Stimulated activated naive CD8-positive, alpha-beta T cell treated with anti-CD3 and anti-CD28 coated beads, Interleukin-15, Interleukin-2, amounts not matched to agents 100 U/mL and 50 U/mL, for 24 hours (primary cell): ENCODE data around the gene SF3B2.
"Not testable (repeated sequence)": the region's sequence is repeated elsewhere in the genome, so short reads cannot be mapped to it uniquely, and the experiment has no call there.

Experiments used
- ATAC-seq: fragments of 150-1000 bp; cut with Tn5 transposase; one replicate; pipeline ENCODE4 v1.10.0; 2021
- DNase-seq: peaks from one replicate; pipeline ENCODE4 v3.0.0; 2021

The SF3B2 gene

DNA sequence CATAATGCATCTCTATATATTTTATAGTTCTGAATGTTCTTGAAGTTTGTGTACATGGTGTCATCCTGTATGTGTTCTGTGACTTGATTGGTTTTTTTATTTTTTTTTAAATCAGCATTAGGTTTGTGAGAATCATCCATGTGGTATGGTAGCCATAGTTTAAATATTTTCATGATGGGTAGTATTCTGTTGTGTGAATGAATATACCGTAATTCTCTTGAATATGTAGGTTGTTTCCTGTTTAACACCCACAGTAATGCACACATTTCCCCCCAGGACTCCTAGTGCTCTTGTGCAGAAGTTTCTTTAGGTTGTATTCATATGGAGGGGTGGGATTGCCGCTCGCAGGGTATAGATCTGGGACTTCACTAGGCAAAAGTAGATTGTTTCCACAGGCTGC, 19.9 kb downstream of the SF3B2 start:
- DNase-seq (no peak), ATAC-seq (no peak)

DNA sequence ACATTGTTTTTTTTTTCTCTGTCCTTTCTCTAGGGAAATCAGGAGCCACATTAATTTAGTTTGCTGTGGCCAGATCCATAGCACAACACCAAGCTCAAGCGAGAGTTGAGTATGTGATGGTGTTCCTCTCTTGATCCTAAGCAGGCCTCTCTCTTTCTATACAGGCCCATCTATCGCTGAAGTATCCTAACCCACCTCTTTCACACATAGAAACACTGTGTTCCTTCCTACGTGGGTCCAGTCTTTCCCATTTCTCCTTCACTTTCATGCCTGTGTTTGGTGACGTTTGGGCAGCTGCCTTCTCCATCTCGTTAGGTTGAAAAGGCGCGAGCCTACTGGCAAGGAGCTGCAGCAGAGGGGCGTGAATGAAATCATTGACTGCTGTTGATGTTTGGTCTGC, 20.4 kb downstream of the SF3B2 start:
- DNase-seq, result no peak
- no peak for ATAC-seq

DNA sequence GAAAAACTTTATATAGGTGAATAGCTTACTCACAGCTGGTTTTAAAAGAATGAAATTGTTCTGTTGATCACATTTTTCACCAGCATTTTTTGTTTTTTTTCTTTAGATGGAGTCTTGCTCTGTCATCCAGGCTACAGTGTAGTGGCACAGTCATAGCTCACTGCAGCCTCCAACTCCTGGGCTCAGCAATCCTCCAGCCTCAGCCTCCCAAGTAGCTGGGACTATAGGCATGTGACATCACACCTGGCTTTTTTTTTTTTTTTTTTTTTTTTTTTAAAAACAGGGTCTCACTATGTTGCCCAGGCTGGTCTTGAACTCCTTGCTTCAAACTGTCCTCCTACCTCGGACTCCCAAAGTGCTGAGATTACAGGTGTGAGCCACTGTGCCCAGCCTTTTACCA, 21.5 kb downstream of the SF3B2 start:
- ATAC-seq (no peak), DNase-seq (no peak)

DNA sequence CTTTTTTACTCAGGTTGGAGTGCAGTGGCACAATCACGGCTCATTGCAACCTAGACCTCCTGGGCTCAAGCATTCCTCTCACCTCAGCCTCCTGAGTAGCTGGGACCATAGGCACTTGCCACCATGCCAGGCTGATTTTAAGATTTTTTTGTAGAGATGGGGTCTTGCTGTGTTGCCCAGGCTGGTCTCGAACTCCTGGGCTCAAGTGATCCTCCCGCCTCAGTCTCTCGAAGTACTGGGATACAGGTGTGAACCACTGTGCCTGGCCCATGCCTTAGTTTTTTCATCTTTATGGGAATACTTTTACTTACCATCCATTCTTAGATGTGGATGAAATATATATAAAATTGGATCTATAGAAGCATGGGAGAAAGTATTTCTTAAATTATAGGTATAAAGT, 23.1 kb downstream of the SF3B2 start:
- ATAC-seq (no peak), DNase-seq (no peak)

DNA sequence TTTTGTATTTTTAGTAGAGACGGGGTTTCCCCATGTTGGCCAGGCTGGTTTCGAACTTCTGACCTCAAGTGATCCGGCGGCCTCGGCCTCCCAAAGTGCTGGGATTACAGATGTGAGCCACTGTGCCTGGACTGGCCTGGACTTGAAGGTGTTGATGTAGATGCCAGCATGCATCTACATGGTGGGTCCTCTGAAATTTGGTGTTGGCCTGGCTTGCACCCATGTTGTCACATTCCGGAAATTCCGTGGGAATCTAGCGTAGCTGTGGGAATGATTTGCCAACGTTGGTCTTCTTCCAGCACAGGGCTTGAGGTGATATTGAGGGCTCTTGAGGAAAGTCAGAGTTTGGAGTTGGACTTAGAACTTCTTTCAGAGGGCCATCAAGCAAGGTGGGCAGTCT, 24.4 kb downstream of the SF3B2 start:
- ATAC-seq (no peak), DNase-seq (no peak)

DNA sequence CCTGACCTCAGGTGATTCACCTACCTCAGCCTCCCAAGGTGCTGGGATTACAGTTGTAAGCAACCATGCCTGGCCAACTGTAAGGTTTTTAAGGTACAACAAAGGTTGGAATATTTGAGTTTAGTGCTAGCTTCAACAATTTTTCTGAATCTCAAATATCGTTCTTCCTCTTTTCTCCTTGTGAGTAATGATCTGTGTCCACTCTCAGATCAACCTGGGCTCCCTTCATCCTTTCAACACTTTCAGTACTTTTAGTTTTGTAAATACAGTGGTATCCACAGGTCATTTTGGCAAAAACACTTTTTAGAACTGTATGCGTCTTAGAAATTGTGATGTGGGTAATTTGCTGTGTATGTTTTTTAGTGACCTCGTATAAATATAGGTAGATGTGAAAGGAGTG, 25.8 kb downstream of the SF3B2 start:
- no peak for ATAC-seq

DNA sequence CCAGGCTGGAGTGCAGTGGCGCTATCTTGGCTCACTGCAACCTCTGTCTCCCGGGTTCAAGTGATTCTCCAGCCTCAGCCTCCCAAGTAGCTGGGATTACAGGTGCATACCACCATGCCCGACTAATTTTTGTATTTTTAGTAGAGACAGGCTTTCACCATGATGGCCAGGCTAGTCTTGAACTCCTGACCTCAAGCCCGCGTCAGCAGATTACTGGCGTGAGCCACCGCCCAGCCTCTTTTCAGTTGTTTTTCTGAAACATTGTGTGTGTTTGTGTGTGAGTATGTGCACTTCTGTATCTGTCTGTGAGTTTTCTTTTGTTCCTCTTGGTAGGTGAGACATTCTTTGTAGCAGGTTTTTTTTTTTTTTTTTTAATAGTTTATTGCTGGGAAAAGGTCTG, 26.8 kb downstream of the SF3B2 start:
- DNase-seq, ATAC-seq: not testable (repeated sequence)

More for the DNA sequence above, 25.8 kb downstream of the SF3B2 start:
- no peak for DNase-seq

DNA sequence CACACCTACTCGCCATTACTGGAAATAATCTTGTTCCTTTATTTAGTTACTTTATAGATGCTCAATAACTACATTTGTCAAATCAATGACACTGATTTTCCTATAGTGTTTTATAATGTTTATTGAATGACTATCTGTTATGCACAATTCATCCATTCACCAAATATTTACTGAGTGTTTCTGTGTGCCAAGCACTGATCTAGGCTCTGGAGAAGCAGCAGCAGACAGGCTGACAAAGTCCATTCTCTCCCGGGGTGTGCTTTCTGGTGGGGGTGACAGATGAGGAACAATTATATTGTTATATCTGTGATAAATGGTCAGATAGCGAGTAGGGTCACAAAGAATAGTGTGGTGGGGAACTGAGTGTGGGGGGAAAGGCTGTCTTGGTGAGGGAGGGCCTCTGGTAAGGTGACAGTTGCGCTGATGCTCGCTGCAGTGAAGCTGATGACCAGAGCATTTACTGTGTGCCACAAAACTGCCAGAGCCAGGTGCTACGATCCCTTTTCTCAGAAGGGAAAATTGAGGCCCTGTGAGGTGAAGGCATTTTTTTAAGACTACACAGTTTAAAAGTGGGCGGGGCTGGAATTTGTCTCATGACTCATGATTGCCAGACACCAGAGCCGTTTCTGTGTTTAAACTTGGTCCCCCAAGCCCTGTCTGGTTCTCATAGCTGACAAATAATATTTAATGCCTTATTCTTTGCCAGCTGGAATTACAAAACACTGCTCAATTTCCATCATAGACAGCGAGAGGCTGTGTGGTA, 28.1 kb downstream of the SF3B2 start:
- DNase-seq (peak; percentile 74), ATAC-seq (peak; percentile 76)

DNA sequence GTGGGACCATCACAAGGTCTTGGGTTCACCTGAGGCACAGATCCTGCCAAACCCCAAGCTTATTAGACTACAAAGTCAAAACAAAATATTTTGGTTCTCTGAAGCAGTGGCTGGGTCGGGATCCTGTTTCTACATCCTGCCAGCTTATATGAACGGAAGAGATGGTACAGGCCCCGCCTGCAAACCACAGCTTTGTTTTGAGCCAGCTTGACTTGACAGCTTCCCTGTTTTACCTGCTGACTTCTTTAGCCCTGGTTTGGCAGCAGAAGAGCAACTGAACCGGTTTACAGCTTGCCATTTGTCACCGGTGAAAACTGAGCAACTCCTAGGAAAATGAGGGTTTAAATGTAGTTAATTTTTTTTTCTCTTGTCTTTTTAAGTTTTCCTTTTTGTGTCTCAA, 29.3 kb downstream of the SF3B2 start:
- ATAC-seq (peak; percentile 74), DNase-seq (peak; percentile 65)

DNA sequence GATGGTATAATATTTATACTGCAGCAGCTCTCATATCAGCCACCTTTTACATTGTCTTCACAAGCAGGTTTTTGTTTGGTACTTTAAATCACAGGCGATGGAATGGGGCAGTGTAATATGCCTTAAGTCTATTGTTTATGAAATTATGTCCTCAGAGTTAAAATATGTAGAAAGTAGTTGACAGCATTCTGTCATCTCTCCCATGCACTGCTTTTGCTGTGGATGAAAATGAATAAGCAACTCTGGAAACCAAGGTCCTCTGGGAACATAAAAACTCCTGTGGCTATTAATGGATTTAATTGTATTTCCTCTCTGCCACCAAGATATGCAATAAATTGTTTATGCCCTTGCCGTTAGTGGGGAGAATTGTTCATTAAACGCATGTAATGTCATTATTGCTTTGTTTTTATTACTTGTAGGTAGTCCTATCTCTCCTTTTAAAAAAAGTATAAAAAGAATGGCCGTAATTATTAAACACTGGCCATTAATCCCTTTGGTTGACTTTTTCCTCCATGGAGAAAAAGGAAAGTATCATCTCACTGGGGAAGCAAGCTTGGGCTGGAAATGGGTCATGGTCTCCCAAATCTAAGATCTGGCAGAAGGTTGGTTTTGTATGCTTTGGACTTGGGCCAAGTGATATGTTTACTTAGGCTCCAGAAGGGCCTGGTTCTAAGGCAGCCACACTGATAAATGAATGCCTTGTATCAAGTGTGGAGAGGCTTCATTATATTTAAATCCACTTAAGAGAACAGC, 31.0 kb downstream of the SF3B2 start:
- ATAC-seq (no peak), DNase-seq (no peak)

DNA sequence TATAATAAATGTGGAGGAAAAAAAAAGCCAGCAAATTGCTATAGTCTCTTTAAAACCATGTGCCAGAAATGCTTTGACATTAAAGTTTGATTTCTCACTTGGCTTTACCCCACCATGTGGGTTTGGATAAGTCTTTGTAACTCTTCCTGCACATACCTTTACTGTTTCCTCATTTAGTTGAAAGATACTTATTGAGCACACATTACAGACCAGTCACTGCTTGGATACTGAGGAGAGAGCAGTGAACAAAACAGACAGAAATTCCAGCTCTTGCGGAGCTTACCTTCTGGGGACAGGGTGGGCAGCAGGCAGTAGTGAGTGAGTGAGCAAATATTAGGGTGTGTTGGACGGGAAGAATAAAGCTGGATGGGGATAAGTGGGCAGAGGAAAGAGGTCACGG, 31.6 kb downstream of the SF3B2 start:
- ATAC-seq (no peak), DNase-seq (no peak)

DNA sequence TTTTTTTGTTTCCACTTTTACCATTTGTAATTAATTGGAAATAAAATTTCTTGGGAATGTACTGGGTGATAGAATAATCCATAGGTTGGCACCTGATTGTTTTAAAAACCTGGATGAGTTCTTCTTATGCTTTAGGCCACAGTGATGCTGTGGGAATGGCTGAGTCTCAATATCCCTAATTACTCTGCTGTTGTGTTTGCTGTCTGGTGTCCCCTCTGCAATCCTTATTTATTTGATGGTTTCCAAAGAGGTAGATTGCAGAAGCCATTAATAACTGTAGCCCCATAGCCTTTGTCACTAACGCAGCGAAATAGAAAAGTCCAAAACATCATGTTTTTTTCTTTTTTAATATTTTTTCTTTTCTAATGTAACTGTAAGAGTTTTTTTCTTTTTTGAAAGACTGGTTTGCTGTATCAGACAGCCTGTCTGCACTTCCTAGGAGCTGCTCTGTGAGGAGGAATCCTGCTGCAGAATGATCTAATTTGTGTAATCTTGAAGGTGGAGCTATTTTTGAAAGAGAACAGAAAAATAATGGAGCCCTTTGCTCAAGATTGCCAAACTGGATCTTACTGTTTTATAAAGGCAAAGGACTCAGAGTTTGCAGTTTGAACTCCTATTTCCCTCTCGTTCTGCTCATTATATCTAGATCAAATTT, 32.8 kb downstream of the SF3B2 start:
- ATAC-seq (no peak), DNase-seq (no peak)

DNA sequence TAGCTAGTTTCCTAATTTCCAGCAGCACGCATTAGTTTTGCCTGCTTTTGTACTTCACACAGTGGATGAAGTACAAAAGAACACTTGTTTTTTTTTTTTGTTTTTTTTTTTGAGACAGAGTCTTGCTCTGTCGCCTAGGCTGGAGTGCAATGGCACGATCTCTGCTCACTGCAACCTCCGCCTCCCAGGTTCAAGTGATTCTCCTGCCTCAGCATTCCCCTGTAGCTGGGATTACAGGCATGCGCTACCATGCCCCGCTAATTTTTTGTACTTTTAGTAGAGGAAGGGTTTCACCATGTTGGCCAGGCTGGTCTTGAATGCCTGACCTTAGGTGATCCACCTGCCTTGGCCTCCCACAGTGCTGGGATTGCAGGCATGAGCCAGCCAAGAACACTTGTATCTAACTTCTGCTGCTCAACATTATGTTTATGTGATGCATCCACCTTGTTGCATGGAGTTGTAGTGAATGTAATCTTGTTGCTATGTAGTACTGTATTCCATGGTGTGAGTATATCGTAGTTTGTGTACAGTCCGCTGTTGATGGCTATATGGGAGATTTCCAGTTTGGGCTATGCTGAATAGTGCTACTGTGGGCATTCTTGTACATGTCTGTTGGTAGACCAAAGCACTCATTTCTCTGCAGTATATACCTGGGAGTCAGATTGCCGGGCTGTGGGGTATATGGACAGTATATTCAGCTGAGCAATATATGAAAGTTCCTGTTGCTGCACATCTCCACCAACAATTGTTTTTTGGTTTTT, 35.2 kb downstream of the SF3B2 start:
- no peak for DNase-seq
- ATAC-seq, result no peak

DNA sequence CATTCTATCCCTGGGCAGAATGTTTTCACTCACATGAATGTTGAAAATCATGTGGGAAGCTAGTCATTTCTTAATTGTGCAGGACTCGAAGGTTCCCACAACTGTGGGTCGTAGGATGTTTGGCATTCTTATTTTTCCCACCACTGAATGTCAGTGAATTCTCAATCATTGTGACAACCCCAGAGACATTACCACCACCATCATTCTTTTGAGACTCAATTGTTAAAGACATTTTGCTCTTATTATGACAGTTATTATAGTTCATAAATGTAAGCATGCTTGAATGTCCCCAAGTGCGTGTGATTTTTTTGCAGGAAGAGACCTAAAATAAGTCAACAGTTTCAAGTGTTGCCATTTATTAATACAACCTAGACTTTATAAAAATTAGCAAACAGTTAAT, 36.9 kb downstream of the SF3B2 start:
- no peak for DNase-seq
- no peak for ATAC-seq

DNA sequence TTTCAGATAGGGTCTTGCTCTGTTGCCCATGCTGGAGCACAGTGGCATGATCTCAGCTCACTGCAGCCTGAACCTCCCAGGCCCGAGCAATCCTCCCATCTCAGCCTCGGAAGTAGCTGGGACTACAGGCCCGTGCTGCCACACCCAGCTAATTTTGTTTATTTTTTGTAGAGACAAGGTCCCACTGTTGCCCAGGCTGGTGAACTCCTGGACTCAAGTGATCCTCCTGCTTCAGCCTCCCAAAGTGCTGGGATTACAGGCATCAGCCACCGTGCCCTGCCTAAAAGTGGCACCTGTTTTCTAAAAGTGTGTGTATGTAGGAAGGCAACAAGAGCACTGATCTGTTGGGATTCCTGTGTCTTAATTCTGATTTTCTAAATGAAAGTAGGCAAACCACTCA, 38.1 kb downstream of the SF3B2 start:
- ATAC-seq, result no peak
- DNase-seq, result no peak

DNA sequence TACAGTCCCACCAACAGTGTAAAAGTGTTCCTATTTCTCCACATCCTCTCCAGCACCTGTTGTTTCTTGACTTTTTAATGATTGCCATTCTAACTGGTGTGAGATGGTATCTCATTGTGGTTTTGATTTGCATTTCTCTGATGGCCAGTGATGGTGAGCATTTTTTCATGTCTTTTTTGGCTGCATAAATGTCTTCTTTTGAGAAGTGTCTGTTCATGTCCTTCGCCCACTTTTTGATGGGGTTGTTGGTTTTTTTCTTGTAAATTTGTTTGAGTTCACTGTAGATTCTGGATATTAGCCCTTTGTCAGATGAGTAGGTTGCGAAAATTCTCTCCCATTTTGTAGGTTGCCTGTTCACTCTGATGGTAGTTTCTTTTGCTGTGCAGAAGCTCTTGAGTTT, 40.0 kb downstream of the SF3B2 start:
- DNase-seq, ATAC-seq: not testable (repeated sequence)

DNA sequence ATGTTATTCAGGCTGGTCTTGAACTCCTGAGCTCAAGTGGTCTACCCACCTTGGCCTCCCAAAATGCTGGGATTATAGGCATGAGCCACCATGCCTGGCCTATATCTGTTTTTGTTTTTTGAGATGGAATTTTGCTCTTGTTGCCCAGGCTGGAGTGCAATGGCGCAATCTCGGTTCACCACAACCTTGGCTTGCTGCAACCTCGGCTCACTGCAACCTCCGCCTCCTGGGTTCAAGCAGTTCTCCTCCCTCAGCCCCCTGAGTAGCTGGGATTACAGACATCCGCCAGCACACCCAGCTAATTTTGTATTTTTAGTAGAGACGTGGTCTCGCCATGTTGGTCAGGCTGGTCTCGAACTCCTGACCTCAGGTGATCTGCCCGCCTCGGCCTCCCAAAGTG, 47.6 kb downstream of the SF3B2 start:
- not testable (repeated sequence) for ATAC-seq, DNase-seq

DNA sequence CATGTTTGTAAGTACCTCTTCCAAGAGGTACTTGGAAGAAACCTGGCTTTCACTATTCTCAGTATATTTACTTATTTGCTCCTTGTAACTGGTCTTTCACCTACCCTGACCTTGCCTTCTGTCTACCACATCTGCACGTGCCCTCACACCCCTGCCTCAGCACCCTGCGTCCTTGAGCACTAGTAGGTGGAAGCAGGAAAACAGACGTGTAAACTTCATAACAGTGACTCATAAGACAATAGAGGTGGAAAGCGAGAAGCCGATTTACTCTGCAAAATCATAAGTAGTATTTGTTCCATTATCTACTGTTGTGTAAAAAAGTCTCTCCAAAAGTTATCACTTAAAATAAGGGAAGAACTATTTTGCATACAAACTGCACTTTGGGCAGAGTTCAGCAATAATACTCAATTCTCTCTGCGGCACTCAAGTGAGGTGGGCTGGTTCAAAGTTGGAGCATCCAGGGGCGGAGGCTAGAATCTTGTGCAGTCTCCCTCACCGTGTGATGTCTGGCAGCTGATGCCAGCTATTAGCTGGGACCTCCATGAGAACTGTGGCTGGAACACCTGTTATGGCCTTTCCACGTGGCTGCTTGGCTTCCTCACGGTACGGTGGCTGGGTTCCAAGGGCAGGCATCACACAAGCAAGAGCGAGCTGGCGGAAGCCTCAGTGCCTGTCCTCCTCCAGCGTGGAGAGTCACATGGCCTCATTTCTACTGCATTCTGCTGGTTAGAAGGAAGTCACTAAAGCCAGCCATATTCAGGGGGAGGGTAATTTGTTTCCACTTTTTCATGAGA, 48.3 kb downstream of the SF3B2 start:
- DNase-seq, result peak; percentile 64
- peak; percentile 90 for ATAC-seq

DNA sequence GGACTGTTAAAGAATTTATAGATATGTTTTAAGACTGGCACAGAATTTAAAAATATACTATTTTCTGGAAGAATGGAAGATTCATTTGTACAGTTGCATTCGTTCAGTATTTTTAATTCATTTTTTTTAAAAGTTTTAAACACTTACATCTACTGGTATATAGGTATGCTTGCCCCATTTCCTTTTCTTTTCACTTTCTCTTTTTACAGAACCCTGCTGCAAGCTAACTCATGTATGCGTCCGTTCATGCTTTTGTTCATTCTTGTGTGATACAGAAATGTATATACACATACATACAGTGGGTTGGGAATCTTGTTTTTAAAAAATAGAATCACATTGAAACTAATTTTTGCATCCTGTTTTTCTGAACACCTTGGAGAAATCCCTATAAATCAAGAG, 48.9 kb downstream of the SF3B2 start:
- ATAC-seq (no peak), DNase-seq (no peak)

DNA sequence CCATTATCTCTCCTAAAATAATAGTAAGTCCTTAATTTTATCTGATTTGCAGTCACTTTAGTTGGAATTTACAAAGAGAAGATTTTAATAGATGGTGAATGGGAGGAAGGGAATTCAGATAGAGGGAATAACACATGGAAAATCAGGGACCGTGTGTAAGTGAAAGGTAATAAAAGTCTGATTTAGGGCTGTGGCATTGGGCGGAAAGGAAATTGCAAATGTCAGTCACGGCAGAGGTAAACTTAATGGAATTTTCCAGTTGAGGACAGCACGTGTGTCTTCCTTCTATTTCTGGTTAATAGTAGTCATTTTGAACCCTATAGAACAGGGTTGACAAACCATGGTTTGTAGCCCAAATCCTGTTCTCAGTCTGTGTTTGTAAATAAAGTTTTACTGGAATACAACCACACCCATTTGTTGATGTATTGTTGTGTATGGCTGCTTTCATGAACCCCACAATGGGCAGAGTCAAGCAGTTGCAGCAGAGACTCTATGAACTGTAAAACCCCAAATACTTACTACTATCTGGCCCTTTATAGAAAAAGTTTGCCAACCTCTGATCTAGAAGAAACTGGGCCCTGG, 52.0 kb downstream of the SF3B2 start:
- DNase-seq, result no peak
- no peak for ATAC-seq
